ENCODE results near the gene GCFC2.

Gene GCFC2

GRCh38 chr2:75622500-75622899 is 88.2 kb downstream of the GCFC2 start:
- no peak for DNase-seq

GRCh38 chr2:75621228-75621627 is 89.5 kb downstream of the GCFC2 start:
- no peak for DNase-seq

GRCh38 chr2:75619956-75620740 is 90.6 kb downstream of the GCFC2 start:
- no peak for DNase-seq

GRCh38 chr2:75616933-75617332 is 93.8 kb downstream of the GCFC2 start:
- DNase-seq: no peak

GRCh38 chr2:75616406-75616805 is 94.3 kb downstream of the GCFC2 start:
- no peak for DNase-seq

GRCh38 chr2:75614162-75614651 is 96.5 kb downstream of the GCFC2 start:
- DNase-seq: no peak

GRCh38 chr2:75612862-75613243 is 97.9 kb downstream of the GCFC2 start:
- no peak for DNase-seq
